IPS-NIHi7 (cell line): ENCODE results near the gene DNAH3.
A peak's percentile ranks its signal among the peaks of the same experiment; 100 is the strongest.
"Not testable (repeated sequence)": the region's sequence is repeated elsewhere in the genome, so short reads cannot be mapped to it uniquely, and the experiment has no call there.

ENCODE experiments used
- DNase-seq: peaks from one replicate; pipeline ENCODE4 v3.0.0; 2012; ENCODE audit warnings: mixed read lengths; ENCODE audit errors: extremely low spot score

DNAH3 gene

DNA sequence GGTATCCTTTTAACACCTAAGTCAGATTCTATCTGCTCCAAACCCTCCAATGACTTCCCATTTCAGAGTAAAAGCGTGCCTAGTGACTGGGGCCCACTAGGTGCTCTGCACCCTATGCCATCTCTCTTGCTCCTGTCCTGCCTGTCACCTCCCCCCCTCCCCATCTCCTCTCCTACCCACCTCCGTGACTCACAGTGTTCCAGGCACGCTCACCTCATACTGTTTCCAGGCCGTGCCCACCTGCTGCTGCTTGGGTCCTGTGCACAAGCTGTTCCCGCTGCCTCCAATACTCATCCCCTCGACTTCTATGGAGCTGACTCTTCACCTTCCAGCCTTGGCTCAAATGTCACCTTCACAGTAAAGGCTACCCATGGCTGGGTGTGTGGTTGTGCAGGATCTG, 21.7 kb downstream of the DNAH3 start:
- DNase-seq: no peak

DNA sequence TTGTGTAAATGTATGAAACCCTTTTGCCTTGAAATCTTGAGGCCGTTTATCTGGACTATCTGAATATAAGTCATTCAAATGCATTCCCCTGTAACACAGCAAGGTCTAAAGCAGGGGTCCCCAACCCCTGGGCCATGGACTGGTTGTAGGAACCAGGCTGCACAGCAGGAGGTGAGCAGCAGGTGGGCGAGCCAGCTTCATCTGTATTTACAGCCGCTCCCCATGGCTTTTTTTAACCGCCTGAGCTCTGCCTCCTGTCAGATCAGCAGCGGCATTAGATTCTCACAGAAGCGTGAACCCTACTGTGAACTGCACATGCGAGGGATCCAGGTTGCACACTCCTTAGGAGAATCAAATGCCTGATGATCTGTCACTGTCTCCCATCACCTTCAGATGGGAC, 24.1 kb downstream of the DNAH3 start:
- no peak for DNase-seq

DNA sequence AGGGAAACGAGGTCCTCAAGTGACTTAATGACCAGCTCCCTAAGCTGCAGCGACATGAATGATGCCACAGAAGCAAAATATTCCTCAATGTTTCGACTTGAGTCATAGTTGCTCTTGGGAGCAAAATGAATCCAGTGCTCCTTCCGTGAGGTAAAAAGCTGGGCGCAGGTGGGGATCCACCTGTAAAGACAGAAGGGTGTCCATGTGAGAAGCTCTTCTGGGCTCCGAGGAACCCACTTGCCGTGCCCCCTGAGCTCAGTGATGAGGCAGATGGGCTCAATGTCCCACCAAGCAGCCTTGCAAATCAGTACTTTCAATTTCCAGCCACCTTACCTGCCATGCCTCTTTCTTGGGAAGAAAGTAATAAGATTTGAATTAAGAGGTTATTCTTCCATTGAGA, 25.5 kb downstream of the DNAH3 start:
- DNase-seq: no peak

DNA sequence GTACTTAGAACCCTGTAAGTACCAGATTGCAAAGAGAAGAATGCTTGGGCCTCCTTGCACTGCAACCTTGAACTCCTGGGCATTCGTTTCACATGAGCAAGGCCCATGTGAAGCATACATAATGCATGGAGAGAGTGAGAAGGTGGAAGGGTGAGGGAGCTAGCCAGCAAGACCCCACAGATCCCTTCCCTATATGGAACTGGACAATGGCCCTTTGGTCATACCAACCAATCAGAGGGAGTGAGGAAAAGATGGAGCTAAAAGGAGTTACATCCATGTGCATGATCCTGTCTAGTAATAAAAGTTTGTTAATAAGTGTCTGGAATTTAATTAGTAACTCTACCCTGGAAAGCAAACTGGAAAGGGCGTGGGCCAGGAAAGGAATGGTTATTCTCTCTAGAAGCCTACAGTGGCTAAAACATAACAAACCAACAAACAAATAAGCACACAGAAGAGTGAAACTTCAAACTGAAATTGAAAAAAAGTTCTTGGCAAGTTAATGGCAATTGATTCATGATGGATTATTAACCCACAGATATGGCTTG, 29.6 kb downstream of the DNAH3 start:
- no peak for DNase-seq

DNA sequence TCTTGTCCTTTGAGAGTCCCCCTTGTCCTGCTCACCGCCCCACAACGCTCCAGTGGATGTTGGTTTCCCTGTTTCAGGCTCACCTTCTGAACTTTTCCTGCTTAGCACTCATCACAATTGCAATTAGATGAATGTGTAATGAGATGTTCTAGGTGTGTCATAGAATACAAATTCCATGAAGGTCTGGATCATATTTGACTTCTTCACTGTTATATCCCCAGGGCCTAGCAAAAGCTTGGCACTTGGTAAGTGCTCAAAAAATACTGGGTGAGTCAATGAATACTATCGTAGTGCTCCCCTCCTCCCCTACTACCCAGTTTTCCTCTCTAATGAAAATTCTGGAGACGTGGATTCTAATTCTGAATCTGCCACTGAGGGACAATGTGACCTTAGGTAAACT, 33.1 kb downstream of the DNAH3 start:
- DNase-seq: no peak

DNA sequence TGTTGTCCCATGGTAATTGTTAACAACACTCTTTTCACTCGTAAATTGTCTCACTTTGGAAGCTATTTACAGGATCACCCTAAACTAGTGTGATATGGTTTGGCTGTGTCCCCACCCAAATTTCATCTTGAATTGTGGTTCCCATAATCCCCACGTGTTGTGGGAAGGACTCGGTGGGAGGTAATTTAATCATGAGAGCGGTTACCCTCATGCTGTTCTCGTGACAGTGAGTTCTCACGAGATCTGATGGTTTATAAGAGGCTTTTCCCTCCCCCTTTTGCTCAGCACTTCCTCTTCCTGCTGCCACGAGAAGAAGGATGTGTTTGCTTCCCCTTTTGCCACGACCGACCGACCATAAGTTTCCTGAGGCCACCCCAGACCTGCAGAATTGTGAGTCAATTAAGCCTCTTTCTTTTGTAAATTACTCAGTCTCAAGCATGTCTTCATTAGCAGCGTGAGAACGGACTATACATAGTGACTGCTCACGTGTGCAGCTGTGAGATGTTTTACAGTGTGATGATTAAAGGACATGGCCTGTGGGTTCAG, 34.4 kb downstream of the DNAH3 start:
- DNase-seq: no peak

DNA sequence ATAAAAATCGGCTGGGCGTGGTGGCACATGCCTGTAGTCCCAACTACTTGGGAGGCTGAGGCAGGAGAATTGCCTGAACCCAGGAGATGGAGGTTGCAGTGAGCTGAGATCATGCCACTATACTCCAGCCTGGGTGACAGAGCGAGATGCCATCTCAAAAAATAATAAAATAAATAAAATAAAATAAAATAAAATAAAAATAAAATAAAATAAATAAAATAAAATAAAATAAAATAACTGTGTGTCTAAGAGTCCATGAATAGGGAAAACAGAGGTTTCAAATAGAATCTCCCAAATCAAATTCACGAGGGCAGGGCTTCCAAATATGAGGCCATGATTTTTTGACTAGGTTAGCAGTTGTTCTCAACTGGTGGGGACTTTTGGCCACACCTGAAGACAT, 35.1 kb downstream of the DNAH3 start:
- DNase-seq: not testable (repeated sequence)

DNA sequence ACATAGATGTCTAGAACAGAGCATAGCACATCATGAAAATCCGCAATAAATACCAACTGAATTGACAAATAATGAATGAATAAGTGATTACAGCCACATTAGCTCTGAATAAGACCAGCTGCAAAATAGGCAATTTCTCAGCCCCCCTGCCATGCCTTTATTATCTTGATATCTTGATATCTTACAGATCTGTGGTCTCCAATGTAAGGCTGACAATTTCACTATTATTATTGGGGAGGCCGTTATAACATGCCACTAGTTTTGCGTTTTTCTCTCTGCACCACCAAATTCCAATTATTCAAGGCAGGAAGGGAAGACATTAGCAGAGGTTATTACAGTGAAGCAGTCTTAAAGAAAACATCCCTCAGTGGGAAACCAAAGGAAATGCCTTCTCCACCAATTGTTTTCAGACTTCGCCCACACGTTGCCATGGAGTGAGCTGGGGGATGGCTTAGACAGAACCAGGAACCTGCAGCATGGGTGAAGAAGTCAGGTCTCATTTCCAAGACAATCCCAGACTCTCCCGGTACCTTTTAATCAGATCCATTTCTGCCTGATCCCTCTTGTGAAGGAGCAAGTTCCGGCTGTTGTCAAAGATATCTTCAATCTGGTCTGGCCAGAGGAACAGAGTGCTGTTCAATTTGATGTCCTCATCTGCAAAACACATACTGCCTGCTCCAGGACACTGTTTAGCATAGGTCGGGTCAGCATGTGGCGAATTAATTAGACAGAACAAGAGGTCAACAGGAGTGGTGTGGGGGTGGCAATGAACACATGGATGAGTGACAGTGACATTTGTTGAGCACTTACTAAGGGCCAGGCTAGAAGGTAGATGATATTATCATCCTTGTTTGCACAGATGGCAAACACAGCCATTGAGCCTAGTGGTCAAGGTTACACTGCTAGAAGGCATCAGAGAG, 46.4 kb downstream of the DNAH3 start:
- peak; percentile 28 for DNase-seq

DNA sequence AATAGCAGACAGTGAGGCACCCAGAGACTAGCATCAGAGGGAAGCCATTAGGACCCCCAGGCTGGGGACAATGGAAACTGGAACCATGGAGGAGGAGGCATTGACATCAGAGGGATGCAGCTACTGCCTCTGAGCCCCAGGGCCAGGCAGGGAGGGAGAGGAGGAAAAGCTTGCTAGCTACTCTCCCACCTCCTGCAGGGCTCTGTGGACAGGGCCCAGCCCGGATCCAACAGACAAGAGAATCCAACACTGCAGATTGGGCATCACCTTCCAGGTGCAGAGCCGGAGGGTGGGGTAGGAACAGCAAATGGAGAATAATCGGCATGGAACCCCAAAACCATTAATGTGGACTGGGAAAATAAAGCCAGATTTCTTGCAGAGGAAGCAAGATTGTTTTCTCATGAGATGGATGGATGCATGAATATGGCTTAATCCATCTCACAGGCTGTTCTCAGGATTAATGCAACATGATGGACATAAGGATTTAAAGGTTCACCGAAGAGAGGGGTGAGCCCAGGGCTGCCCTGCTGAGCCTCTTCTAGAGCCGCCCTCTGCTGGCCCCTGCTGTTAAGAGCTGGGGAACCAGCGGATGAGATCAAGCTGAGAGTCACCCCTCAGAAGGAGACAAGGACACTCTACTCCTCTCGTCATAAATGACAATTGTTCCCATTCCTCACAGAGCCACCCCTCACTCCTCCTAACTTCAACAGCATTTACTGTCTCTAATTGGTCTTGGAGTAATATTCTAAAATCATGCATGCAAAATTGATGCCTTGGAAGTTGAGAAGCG, 48.8 kb downstream of the DNAH3 start:
- peak; percentile 41 for DNase-seq

DNA sequence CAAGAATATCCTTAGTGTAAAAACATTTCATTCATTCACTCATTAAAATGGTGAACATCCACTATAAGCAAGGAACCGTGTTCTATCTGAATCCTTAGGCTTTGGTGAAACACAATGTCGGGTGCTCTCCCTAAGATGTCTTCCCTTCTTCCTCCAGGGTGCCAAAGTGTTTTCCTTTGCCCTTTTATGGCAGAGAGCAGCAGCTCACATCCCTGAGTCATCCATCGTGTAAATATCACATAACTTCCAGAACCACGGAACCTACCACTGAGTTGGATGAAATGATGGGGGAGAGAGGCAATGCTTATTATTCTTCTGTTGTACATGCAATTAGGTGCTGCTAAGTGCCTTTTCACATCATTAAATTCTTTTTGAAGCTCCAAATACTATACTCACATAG, 50.2 kb downstream of the DNAH3 start:
- no peak for DNase-seq

DNA sequence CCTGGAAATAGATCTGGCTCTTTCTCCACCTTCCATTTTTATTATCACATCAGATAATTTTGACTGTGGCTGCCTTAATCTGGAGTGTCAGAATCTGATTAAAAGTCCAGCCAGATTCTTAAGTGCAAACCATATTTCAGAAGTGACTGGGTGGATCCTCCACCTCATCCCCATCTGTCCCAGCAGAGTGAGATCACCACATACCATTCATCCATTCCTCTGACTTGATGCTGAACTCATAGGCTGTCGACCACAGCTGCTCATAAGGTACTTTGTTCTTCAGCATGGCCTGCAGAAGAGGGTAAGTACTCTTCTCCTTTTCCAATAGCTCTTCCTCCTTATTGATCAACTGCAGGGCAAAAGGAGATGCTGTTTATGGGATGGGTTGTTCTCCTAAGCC, 53.5 kb downstream of the DNAH3 start:
- DNase-seq: no peak

DNA sequence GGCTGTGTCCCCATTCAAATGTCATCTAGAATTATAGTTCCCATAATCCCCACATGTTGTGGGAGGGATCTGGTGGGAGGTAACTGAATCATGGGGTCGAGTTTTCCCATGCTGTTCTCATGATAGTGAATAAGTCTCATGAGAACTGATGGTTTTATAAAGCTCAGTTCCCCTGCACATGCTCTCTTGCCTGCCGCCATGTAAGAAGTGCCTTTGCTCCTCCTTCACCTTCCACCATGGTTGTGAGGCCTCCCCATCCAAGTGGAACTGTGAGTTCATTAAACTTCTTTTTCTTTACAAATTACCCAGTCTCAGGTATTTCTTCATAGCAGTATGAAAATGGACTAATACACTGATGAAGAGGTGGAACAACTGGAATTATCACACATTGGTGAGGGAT, 55.9 kb downstream of the DNAH3 start:
- DNase-seq: not testable (repeated sequence)

DNA sequence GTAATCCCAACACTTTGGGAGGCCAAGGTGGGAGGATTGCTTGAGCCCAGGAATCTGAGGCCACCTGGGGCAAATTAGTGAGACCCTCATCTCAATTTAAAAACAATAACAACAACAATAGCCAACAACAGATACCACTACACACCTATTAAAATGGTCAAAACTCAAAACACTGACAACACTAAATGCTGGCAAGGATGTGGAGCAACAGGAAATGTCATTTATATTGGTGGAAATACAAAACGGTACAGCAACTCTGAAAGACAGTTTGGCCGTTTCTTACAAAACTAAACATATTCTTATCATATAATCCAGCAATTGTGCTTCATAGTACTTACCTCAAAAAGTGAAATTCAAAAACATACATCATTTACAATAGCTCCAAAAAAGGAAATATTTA, 57.7 kb downstream of the DNAH3 start:
- DNase-seq: no peak

DNA sequence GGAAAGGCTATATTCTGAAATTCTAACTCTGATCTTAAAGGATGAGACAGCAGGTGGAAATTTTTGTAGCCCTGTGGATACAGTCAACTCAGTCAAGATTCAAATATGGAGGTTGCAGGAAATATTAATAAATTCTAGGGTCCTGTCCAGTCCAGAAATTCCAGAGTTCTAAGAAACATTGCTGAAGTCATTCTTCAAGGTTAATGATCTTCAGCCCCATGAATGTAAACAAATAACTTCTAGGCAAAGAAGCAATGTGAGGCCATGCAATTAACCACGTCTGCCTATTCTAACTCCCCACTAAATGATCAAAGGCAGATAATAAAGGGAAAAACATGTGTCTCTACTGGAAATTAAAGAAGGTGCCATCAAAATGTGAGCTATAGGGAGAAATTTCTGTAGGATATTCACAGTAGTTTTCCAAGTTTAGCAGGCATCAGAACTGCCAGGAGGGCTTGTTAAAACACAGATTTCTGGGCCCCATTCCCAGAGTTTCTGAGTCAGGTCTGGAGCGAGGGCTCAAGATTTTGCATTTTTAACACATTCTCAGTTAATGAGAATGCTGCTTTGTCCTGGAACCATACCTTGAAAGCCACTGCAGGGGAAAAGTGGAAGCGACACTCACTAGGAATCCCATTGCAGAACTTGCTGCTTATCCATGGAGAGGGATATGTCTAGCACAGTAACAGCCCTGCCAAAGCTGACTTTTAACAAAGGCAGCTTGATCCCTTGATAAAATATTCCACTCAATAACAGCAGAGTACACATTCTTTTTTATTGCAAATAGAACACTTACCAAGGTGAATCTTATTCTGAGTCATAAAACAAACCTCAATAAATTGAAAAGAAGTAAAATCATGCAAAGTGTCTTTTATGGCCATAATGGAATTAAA, 61.8 kb downstream of the DNAH3 start:
- DNase-seq: no peak

DNA sequence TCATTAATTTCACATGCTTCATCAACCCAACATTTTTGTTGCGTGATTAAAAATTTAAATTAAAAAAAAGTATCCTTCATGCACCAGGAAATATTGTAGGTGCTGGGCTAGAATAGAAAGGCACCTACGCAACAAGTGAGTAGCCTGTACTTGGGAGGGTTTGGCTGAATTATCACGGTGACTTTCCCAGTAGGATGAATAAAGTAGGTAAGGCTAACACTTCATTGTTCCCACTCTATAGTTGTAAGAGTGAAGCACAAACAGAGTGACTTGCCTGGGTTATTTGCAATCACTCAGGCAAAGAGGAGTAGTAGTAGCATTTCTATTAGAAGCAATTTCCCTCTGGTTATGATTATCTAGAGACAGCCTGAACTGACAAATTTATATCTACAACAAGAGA, 62.5 kb downstream of the DNAH3 start:
- DNase-seq: no peak

DNA sequence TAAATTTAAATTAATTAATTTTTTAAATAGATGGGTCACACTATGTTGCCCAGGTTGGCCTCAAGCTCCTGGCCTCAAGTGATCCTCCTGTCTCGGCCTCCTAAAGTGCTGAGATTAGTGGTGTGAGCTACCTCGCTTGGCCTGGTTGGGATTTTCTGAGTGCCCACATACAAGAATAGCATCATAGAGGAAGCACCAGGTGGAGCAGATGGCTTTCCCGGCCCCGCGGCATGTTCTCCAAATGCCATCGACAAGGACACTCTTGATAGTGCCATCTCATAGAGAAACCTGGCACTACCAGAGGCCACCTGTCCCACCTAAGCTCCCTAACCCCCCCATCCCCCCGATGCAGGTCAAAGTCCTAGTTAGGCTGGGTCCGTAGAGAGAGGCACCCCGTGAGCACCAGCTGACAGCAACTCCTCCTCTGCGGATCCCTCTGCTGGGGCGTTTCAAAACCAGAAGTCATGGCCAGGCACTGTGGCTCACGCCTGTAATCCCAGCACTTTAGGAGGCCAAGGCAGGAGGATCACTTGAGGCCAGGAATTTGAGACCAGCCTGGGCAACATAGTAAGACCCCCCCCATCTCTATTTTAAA, 65.9 kb downstream of the DNAH3 start:
- no peak for DNase-seq

DNA sequence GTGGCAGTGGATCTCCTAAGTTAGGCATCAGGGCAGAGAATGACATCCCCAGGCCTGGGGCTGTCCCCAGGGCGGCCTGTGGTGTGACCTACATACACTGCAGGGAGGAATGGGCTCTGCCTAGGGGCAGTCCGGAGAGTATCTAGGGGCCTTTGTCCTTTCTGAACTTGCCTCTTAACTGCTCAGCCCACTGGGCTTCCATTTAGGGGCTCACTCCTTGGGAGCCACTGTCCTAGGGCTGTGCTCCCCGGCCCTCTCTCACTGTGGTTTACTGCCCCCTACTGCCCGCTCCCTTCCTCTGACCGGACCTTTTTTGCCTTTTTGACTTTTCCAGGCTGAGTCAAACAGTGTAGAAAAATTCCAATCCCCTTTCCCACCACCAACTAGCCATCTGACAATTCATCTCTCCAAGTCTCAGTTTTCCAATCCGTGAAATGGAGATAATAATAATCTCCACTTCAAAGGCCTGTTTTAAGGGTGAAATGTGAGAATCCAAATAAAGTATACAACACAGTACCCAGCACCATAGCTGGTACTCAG, 66.8 kb downstream of the DNAH3 start:
- peak; percentile 76 for DNase-seq

DNA sequence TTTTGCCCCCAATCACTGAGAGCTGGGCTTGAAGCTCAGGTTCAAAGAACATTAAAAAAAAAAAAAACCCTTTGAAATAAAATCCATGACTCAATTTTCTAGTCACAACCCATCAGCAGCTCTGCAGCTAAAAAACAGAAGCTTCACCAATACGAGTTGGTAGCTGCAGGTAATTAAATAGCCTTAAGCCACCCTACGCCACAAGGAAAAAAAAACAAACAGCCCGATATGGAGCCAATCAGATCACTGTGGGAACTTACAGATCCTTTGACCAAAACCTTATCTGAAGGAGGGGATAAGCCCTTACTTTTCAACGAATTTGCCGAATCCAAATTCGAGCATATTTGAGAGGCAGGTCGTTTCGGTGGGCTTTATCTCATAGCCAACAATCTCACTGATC, 69.3 kb downstream of the DNAH3 start:
- DNase-seq: no peak

DNA sequence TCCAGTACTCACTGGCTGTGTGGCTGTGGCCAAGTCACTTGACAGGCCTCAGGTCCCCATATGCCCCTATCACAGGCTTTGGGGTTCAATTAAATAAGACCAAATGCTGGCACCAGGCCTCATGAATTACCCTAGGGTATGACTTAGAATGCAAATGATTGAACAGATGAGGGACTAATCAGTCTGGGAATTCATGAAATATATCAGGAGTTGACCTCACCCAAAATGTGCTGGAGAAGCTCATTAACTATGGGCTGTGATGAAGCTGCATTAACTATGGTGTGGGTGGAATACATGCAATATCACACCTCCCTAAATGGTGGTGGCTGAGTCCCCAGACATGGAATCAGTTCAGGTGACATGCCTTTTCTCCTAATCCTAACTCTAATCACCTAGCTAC, 72.1 kb downstream of the DNAH3 start:
- DNase-seq: no peak

DNA sequence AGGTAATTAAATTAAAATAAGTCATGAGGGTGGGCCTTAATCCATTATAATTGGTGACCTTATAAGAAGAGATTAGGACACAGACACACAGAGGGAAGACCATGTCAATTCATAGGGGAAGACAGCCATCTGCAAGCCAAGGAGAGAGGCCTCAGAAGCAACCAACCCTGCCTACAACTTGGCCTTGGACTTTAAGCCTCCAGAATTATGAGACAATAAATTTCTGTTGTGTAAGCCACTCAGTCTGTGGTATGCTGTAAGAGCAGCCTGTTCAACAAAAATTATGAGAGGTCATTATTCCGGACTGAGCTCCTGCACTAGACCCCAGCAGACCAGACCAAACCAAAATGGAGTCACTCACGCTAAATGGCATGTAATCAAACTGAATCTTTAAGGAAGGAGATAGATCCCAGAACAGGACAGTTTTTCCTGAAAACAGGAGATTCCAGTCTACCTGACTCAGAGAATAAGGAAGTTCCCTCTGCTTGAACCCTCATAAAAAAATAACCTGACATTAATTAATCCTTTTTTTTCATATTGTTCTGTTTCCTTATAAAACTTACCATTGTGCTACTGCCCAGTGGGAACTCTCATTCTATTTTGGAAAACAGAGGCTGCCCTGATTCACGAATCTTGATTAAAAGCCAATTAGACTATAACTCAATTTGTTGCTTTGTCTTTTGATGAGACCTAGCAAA, 74.3 kb downstream of the DNAH3 start:
- no peak for DNase-seq
